Osteocyte (in vitro differentiated cells): ENCODE results near the gene UBAC1. TPM values are rescaled to one million over a fixed set of nuclear protein-coding genes. Genes with fewer than 3 reads are reported as not detected.

Source experiments
- DNase-seq: peaks from one replicate; pipeline ENCODE4 v3.0.0; 2021; ENCODE audit warnings: mixed read lengths; ENCODE audit not compliant: unreplicated experiment; ENCODE audit errors: extremely low spot score
- H3K27ac Mint-ChIP-seq: one replicate; pipeline ENCODE4 v1.8.0; 2021; ENCODE audit warnings: mild to moderate bottlenecking, mixed read lengths; ENCODE audit not compliant: unreplicated experiment
- H3K27me3 Mint-ChIP-seq: one replicate; pipeline ENCODE4 v1.8.0; 2021; ENCODE audit warnings: mixed read lengths; ENCODE audit not compliant: unreplicated experiment
- H3K36me3 Mint-ChIP-seq: one replicate; pipeline ENCODE4 v1.8.0; 2021; ENCODE audit warnings: mixed read lengths; ENCODE audit not compliant: unreplicated experiment
- H3K4me1 Mint-ChIP-seq: one replicate; pipeline ENCODE4 v1.8.0; 2021; ENCODE audit warnings: mixed read lengths; ENCODE audit not compliant: unreplicated experiment
- H3K4me3 Mint-ChIP-seq: one replicate; pipeline ENCODE4 v1.8.0; 2021; ENCODE audit warnings: mild to moderate bottlenecking, moderate library complexity, mixed read lengths; ENCODE audit not compliant: unreplicated experiment
- H3K9me3 Mint-ChIP-seq: one replicate; pipeline ENCODE4 v1.8.0; 2021; ENCODE audit warnings: mixed read lengths; ENCODE audit not compliant: unreplicated experiment
- total RNA-seq: library from RNA; stranded (reverse); gene quantifications from 2 replicates; pipeline ENCODE4 v1.2.1, GENCODE V29; 2021
- TF ChIP-seq, protein P1 (sequence below): fragments of 200-600 bp; sonication (generic); IDR thresholded peaks from 2 replicates; pipeline ENCODE4 v1.5.0; 2021; ENCODE audit warnings: antibody characterized with exemption, mild to moderate bottlenecking, moderate library complexity

UBAC1 gene
- total RNA-seq, 1 donor from 2014 or later = 38.9 TPM

- Mint-ChIP-seq H3K4me3 (no peak overlapping the region), H3K27ac (peak overlapping the region; percentile 18), H3K9me3 (no peaks in the 10 kb centered on the region), H3K4me1 (peaks cover 23% of the 10 kb centered on the region), H3K27me3 (no peaks in the 10 kb centered on the region), H3K36me3 (no peaks in the 10 kb centered on the region)
- DNase-seq = no peak
- TF ChIP-seq, protein P1, sequence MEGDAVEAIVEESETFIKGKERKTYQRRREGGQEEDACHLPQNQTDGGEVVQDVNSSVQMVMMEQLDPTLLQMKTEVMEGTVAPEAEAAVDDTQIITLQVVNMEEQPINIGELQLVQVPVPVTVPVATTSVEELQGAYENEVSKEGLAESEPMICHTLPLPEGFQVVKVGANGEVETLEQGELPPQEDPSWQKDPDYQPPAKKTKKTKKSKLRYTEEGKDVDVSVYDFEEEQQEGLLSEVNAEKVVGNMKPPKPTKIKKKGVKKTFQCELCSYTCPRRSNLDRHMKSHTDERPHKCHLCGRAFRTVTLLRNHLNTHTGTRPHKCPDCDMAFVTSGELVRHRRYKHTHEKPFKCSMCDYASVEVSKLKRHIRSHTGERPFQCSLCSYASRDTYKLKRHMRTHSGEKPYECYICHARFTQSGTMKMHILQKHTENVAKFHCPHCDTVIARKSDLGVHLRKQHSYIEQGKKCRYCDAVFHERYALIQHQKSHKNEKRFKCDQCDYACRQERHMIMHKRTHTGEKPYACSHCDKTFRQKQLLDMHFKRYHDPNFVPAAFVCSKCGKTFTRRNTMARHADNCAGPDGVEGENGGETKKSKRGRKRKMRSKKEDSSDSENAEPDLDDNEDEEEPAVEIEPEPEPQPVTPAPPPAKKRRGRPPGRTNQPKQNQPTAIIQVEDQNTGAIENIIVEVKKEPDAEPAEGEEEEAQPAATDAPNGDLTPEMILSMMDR = no peak
Measured at GRCh38 chr9:135993765-135994500, 32.8 kb upstream of the UBAC1 start.

DNA sequence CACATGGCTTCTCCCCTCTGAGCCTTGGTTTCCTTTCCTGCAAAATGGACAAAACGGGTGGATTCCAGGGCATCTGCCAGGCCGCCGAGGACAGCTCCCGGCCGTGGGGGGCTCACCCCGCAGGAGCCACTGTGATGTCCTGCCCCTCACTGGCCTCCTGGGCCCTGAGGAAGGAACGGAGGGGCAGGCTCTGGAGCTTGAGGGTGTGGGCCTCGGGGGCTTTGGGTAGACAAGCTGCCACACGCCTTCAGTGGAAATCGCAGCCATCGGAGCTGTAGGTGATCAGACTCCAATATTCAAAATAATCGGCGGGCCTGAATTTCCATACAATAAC, 32.2 kb upstream of the UBAC1 start:
- H3K4me3 Mint-ChIP-seq = no peak overlapping the region
- H3K36me3 Mint-ChIP-seq = no peaks in the 10 kb centered on the region
- TF ChIP-seq, protein P1 = no peak
- DNase-seq = no peak
- peaks cover 23% of the 10 kb centered on the region for H3K4me1 Mint-ChIP-seq
- peak overlapping the region; percentile 10 for H3K27ac Mint-ChIP-seq
- no peaks in the 10 kb centered on the region for H3K27me3 Mint-ChIP-seq
- no peaks in the 10 kb centered on the region for H3K9me3 Mint-ChIP-seq

- no peaks in the 10 kb centered on the region for H3K9me3 Mint-ChIP-seq
- H3K4me1 Mint-ChIP-seq = peaks cover 23% of the 10 kb centered on the region
- H3K36me3 Mint-ChIP-seq = no peaks in the 10 kb centered on the region
- peak overlapping the region; percentile 57 for H3K4me3 Mint-ChIP-seq
- peak overlapping the region; percentile 89 for H3K27ac Mint-ChIP-seq
- H3K27me3 Mint-ChIP-seq = no peaks in the 10 kb centered on the region
- no peak for DNase-seq
- TF ChIP-seq, protein P1 = no peak
Measured at GRCh38 chr9:135992486-135993408, 31.6 kb upstream of the UBAC1 start.

DNA sequence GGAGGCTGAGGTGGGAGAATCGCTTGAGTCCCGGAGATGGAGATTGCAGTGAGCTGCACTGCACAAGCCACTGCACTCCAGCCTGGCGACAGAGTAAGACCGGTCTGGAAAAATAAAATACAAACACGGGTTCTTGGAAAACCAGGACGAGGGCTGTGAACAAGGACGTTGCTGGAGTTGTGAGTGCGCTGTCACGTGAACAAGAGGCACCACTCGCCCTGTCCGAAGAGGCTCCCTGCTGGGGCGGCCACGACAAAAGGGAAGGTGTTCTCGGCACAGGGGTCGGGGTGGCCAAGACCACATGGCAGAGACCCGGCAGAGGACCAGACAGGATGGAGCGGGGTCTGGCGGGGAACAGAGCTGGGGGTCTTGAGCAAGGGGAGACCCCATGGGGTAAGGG, 30.6 kb upstream of the UBAC1 start:
- H3K4me3 Mint-ChIP-seq = no peak overlapping the region

More for the DNA sequence above, 30.6 kb upstream of the UBAC1 start:
- Mint-ChIP-seq H3K36me3 (no peaks in the 10 kb centered on the region), H3K27me3 (no peaks in the 10 kb centered on the region), H3K9me3 (no peaks in the 10 kb centered on the region), H3K27ac (no peak overlapping the region), H3K4me1 (peaks cover 23% of the 10 kb centered on the region)
- DNase-seq = no peak
- TF ChIP-seq, protein P1 = no peak
